ENCODE results near the gene YARS1.
A peak's percentile ranks its signal among the peaks of the same experiment; 100 is the strongest.

Gene YARS1

GRCh38 chr1:32754317-32755097 is 62.7 kb downstream of the YARS1 start:
- peak overlapping the region; percentile 85 for H3K4me3 ChIP-seq
- no peak for DNase-seq (ENCODE audit: low read depth, low spot score)

GRCh38 chr1:32753532-32754316 is 63.4 kb downstream of the YARS1 start:
- H3K4me3 ChIP-seq, result peak overlapping the region; percentile 85
- TF ChIP-seq EZH2 (IDR thresholded peaks at IDR 0.05) (no peak), FOXP2 (optimal IDR thresholded peaks at IDR 0.05; ENCODE audit: control extremely low read depth, extremely low read length, insufficient read depth) (no peak), POLR2AphosphoS5 (IDR thresholded peaks at IDR 0.05; ENCODE audit: borderline replicate concordance, low read depth, low read length) (no peak)

More at GRCh38 chr1:32754317-32755097, 62.7 kb downstream of the YARS1 start:
- H3K9me3 ChIP-seq (ENCODE audit: low read depth, low read length), result no peaks in the 10 kb centered on the region
- no peak for TF ChIP-seq POLR2AphosphoS5 (IDR thresholded peaks at IDR 0.05; ENCODE audit: borderline replicate concordance, low read depth, low read length)
- no peak for TF ChIP-seq FOXP2 (optimal IDR thresholded peaks at IDR 0.05; ENCODE audit: control extremely low read depth, extremely low read length, insufficient read depth)
- peak overlapping the region; percentile 10 for H3K9ac ChIP-seq (ENCODE audit: insufficient read length)
- H3K27ac ChIP-seq, result no peak overlapping the region
- no peaks in the 10 kb centered on the region for H3K36me3 ChIP-seq (ENCODE audit: insufficient read depth, low read length)

GRCh38 chr1:32749771-32750170 is 67.4 kb downstream of the YARS1 start:
- TF ChIP-seq EZH2 (IDR thresholded peaks at IDR 0.05) (no peak), FOXP2 (optimal IDR thresholded peaks at IDR 0.05; ENCODE audit: control extremely low read depth, extremely low read length, insufficient read depth) (no peak)
- no peaks in the 10 kb centered on the region for H3K9me3 ChIP-seq (ENCODE audit: low read depth, low read length)
- H3K9ac ChIP-seq (ENCODE audit: insufficient read length), result no peak overlapping the region
- no peak for DNase-seq (ENCODE audit: low read depth, low spot score)
- no peak overlapping the region for H3K27ac ChIP-seq
- no peaks in the 10 kb centered on the region for H3K36me3 ChIP-seq (ENCODE audit: insufficient read depth, low read length)
- no peak overlapping the region for H3K4me3 ChIP-seq

More at GRCh38 chr1:32753532-32754316, 63.4 kb downstream of the YARS1 start:
- Histone ChIP-seq H3K36me3 (ENCODE audit: insufficient read depth, low read length) (no peaks in the 10 kb centered on the region), H3K9me3 (ENCODE audit: low read depth, low read length) (no peaks in the 10 kb centered on the region), H3K9ac (ENCODE audit: insufficient read length) (peak overlapping the region; percentile 10), H3K27ac (no peak overlapping the region)
- DNase-seq (ENCODE audit: low read depth, low spot score), result no peak

GRCh38 chr1:32749332-32749731 is 67.8 kb downstream of the YARS1 start:
- H3K9ac ChIP-seq (ENCODE audit: insufficient read length), result no peak overlapping the region
- TF ChIP-seq POLR2AphosphoS5 (IDR thresholded peaks at IDR 0.05; ENCODE audit: borderline replicate concordance, low read depth, low read length) (no peak), EZH2 (IDR thresholded peaks at IDR 0.05) (no peak), FOXP2 (optimal IDR thresholded peaks at IDR 0.05; ENCODE audit: control extremely low read depth, extremely low read length, insufficient read depth) (no peak)
- H3K36me3 ChIP-seq (ENCODE audit: insufficient read depth, low read length), result no peaks in the 10 kb centered on the region
- no peak overlapping the region for H3K4me3 ChIP-seq
- DNase-seq (ENCODE audit: low read depth, low spot score), result no peak
- H3K9me3 ChIP-seq (ENCODE audit: low read depth, low read length), result no peaks in the 10 kb centered on the region
- H3K27ac ChIP-seq, result no peak overlapping the region

- H3K4me3 ChIP-seq, result no peak overlapping the region
- no peak overlapping the region for H3K27ac ChIP-seq
- H3K36me3 ChIP-seq (ENCODE audit: insufficient read depth, low read length), result no peaks in the 10 kb centered on the region
- no peak for DNase-seq (ENCODE audit: low read depth, low spot score)
- no peak for TF ChIP-seq POLR2AphosphoS5 (IDR thresholded peaks at IDR 0.05; ENCODE audit: borderline replicate concordance, low read depth, low read length)
- TF ChIP-seq FOXP2 (optimal IDR thresholded peaks at IDR 0.05; ENCODE audit: control extremely low read depth, extremely low read length, insufficient read depth), result no peak
- no peak for TF ChIP-seq EZH2 (IDR thresholded peaks at IDR 0.05)
- no peaks in the 10 kb centered on the region for H3K9me3 ChIP-seq (ENCODE audit: low read depth, low read length)
- H3K9ac ChIP-seq (ENCODE audit: insufficient read length), result no peak overlapping the region
These were observed 68.2 kb downstream of the YARS1 start for GRCh38 chr1:32748926-32749325.

- no peak overlapping the region for H3K27ac ChIP-seq
- no peaks in the 10 kb centered on the region for H3K9me3 ChIP-seq (ENCODE audit: low read depth, low read length)
- H3K9ac ChIP-seq (ENCODE audit: insufficient read length), result no peak overlapping the region
These were observed 68.8 kb downstream of the YARS1 start for GRCh38 chr1:32748348-32748747.

GRCh38 chr1:32746130-32746529 is 71.0 kb downstream of the YARS1 start:
- DNase-seq (ENCODE audit: low read depth, low spot score), result no peak
- TF ChIP-seq EZH2 (IDR thresholded peaks at IDR 0.05) (no peak), FOXP2 (optimal IDR thresholded peaks at IDR 0.05; ENCODE audit: control extremely low read depth, extremely low read length, insufficient read depth) (no peak), POLR2AphosphoS5 (IDR thresholded peaks at IDR 0.05; ENCODE audit: borderline replicate concordance, low read depth, low read length) (no peak)
- H3K4me3 ChIP-seq, result no peak overlapping the region
- no peak overlapping the region for H3K27ac ChIP-seq
- no peak overlapping the region for H3K9ac ChIP-seq (ENCODE audit: insufficient read length)
- no peaks in the 10 kb centered on the region for H3K9me3 ChIP-seq (ENCODE audit: low read depth, low read length)
- no peaks in the 10 kb centered on the region for H3K36me3 ChIP-seq (ENCODE audit: insufficient read depth, low read length)

More at GRCh38 chr1:32748348-32748747, 68.8 kb downstream of the YARS1 start:
- TF ChIP-seq EZH2 (IDR thresholded peaks at IDR 0.05) (no peak), FOXP2 (optimal IDR thresholded peaks at IDR 0.05; ENCODE audit: control extremely low read depth, extremely low read length, insufficient read depth) (no peak), POLR2AphosphoS5 (IDR thresholded peaks at IDR 0.05; ENCODE audit: borderline replicate concordance, low read depth, low read length) (no peak)
- Histone ChIP-seq H3K4me3 (no peak overlapping the region), H3K36me3 (ENCODE audit: insufficient read depth, low read length) (no peaks in the 10 kb centered on the region)
- no peak for DNase-seq (ENCODE audit: low read depth, low spot score)

- TF ChIP-seq POLR2AphosphoS5 (IDR thresholded peaks at IDR 0.05; ENCODE audit: borderline replicate concordance, low read depth, low read length) (no peak), EZH2 (IDR thresholded peaks at IDR 0.05) (no peak), FOXP2 (optimal IDR thresholded peaks at IDR 0.05; ENCODE audit: control extremely low read depth, extremely low read length, insufficient read depth) (no peak)
- Histone ChIP-seq H3K9me3 (ENCODE audit: low read depth, low read length) (no peaks in the 10 kb centered on the region), H3K36me3 (ENCODE audit: insufficient read depth, low read length) (no peaks in the 10 kb centered on the region), H3K9ac (ENCODE audit: insufficient read length) (no peak overlapping the region), H3K27ac (no peak overlapping the region), H3K4me3 (no peak overlapping the region)
- DNase-seq (ENCODE audit: low read depth, low spot score), result no peak
These were observed 73.1 kb downstream of the YARS1 start for GRCh38 chr1:32744071-32744425.

All from SK-N-MC (cell line).